ACC112 (cell line): ENCODE data around the gene ZMYM3.

Experiments
- H2AFZ ChIP-seq: fragments of 200-600 bp; sonication (generic); one replicate; pipeline ENCODE4 v1.6.0; 2017; ENCODE audit warnings: antibody characterized with exemption, low read length; ENCODE audit not compliant: unreplicated experiment
- H3K27ac ChIP-seq: fragments of 200-600 bp; sonication (generic); 2 replicates; pipeline ENCODE4 v1.5.1; 2014; ENCODE audit warnings: low read depth, mild to moderate bottlenecking, antibody characterized with exemption, low read length, moderate library complexity
- H3K27me3 ChIP-seq: fragments of 200-600 bp; sonication (generic); 2 replicates; pipeline ENCODE4 v1.6.1; 2014; ENCODE audit warnings: mild to moderate bottlenecking, antibody characterized with exemption, low read length, moderate library complexity, mixed read lengths; ENCODE audit not compliant: insufficient read depth
- H3K36me3 ChIP-seq: fragments of 200-600 bp; sonication (generic); 2 replicates; pipeline ENCODE4 v1.6.1; 2016; ENCODE audit warnings: mild to moderate bottlenecking, antibody characterized with exemption, low read length, moderate library complexity, mixed read lengths; ENCODE audit not compliant: insufficient read depth
- H3K4me1 ChIP-seq: fragments of 200-600 bp; sonication (generic); one replicate; pipeline ENCODE4 v1.6.1; 2016; ENCODE audit warnings: low read length, mixed read lengths; ENCODE audit not compliant: insufficient read depth, unreplicated experiment, control insufficient read depth
- H3K4me3 ChIP-seq: fragments of 200-600 bp; sonication (generic); 2 replicates; pipeline ENCODE4 v1.5.1; 2014; ENCODE audit warnings: mild to moderate bottlenecking, low read depth, low read length
- H3K79me2 ChIP-seq: fragments of 200-600 bp; sonication (generic); one replicate; pipeline ENCODE4 v1.6.0; 2016; ENCODE audit warnings: low read length; ENCODE audit not compliant: control insufficient read depth, unreplicated experiment, insufficient read depth

ZMYM3 gene

DNA sequence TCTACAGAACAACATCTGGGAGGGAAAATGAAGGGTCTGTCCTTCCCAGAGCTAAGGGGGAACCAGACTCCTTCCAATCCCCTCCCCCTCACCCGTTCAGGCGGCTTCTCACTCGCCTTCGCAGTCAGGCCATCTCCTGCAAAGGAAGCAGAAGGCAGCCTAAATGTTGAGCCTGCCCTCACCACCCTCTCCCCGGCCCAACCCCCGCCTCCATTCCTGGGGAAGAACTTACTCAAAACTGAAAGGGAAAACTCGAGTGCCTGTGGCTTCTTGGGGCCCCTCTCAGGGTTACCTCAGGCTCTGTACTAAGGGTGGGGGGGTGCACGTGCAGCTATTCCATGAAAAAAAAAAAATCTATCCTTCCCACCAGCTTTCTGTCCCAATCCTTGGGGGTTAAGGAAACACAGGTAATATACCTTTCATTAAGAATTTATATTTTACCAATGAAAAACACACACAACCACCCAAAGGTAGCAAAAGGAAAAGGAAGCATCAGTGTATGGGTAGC, 2.4 kb downstream of the ZMYM3 start:
- peaks cover 5% of the 10 kb centered on the region for H3K79me2 ChIP-seq
- H3K4me3 ChIP-seq = no peak overlapping the region
- no peaks in the 10 kb centered on the region for H3K27me3 ChIP-seq
- no peaks in the 10 kb centered on the region for H3K36me3 ChIP-seq
- no peak overlapping the region for H2AFZ ChIP-seq
- H3K4me1 ChIP-seq = no peaks in the 10 kb centered on the region
- H3K27ac ChIP-seq = no peak overlapping the region

DNA sequence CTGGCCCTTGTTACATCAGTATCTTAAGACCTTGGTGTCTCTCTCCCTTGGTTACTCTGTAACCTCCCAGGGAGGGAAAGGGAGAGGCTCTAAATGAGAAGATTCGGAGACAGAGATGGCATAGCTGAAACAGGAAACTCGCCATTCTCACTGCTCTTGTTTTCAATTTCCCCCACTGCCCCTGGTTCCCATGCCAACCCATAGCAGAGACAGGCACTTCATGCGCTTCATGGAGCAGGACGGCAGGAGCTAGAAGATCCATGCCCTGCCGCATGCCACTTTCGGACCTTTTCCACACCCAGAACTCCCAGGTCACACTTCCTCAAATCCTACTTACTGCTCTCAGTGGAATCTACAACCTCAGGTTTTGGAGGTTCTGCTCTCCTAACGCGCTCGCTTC, 3.1 kb downstream of the ZMYM3 start:
- Histone ChIP-seq H3K36me3 (no peaks in the 10 kb centered on the region), H3K27ac (no peak overlapping the region), H3K4me3 (no peak overlapping the region), H3K4me1 (no peaks in the 10 kb centered on the region), H3K27me3 (no peaks in the 10 kb centered on the region), H2AFZ (no peak overlapping the region), H3K79me2 (peaks cover 5% of the 10 kb centered on the region)

DNA sequence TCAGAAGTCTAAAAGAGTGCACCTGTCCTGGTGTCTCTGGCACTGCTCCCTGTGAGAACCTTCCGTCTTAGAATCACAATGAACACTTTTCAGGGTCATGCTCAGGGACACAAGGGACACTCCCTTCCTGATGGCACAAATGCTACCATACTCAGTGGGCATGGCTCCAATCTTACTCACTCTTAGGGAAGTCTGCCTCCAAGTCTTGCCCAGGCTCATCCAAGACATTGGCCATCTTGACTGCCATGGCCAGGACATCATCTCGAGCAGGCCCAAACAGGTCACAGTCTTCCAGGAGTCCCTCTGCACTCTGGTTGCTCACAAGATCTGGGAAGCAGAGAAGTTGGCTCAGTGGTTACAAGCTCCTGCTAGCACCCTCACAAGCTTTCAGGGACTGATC, 8.8 kb downstream of the ZMYM3 start:
- no peaks in the 10 kb centered on the region for H3K27me3 ChIP-seq
- no peaks in the 10 kb centered on the region for H3K4me1 ChIP-seq
- H3K27ac ChIP-seq = no peak overlapping the region
- H3K36me3 ChIP-seq = no peaks in the 10 kb centered on the region
- H3K79me2 ChIP-seq = no peaks in the 10 kb centered on the region
- no peak overlapping the region for H3K4me3 ChIP-seq
- H2AFZ ChIP-seq = no peak overlapping the region

DNA sequence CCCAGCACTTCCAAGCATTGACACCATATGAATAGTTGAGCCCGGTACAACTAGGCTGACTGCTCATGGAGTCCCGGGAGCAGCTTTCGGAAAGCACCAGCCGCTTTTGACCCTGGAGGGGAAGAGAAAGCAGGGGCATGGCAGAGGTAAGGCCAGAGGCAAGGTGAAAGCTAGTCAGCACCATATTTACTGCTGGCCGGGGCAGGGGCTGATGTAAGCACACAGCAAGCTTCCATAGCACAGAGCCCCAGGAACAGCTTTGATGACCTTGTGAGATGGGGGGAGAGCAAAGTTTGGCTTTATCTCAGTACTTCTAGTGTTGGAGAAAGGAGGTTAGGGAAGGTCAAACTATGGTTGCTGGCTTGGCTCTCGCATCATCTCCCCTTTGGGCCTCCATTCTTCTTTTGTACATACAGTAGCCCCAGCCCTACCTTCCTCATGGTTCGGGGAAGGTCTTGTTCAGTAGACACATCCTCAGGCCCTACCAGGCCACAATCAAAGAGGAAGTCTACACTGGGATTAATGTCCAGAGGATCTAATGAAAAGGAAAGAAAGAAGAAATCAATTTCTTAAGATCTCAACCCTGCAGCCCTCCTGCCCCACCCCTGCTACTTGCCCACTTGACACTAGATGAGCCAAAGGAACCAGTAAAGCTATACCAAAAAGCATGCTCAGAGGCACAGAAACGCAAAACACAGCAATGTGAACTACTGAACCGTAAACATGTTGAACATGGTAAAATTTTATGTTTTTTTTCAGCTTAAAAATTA, 9.4 kb downstream of the ZMYM3 start:
- H3K4me1 ChIP-seq = no peaks in the 10 kb centered on the region
- no peak overlapping the region for H3K27ac ChIP-seq
- no peaks in the 10 kb centered on the region for H3K79me2 ChIP-seq
- H3K27me3 ChIP-seq = no peaks in the 10 kb centered on the region
- H2AFZ ChIP-seq = no peak overlapping the region
- no peak overlapping the region for H3K4me3 ChIP-seq
- H3K36me3 ChIP-seq = no peaks in the 10 kb centered on the region

DNA sequence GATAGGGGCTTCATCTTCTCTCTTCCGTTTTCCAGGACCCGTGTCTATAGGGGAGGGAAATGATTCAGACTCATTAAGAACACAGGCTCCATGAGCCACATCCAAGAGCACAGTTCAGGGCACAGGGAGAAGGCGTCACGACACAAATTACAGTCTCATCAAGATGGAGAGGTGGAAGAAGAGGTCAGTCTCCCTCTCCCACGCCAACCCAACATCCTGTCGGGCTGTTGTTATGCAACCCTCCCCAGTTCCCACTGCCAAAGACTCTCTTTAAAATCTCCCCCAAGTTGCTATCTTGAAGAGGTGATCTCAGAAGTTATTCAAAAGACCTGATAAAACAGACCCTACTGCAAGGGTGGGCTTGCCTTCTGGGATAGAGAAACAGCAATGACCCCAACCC, 12.6 kb downstream of the ZMYM3 start:
- Histone ChIP-seq H2AFZ (no peak overlapping the region), H3K4me1 (no peaks in the 10 kb centered on the region), H3K27me3 (no peaks in the 10 kb centered on the region), H3K4me3 (no peak overlapping the region), H3K27ac (no peak overlapping the region), H3K36me3 (no peaks in the 10 kb centered on the region), H3K79me2 (no peaks in the 10 kb centered on the region)

DNA sequence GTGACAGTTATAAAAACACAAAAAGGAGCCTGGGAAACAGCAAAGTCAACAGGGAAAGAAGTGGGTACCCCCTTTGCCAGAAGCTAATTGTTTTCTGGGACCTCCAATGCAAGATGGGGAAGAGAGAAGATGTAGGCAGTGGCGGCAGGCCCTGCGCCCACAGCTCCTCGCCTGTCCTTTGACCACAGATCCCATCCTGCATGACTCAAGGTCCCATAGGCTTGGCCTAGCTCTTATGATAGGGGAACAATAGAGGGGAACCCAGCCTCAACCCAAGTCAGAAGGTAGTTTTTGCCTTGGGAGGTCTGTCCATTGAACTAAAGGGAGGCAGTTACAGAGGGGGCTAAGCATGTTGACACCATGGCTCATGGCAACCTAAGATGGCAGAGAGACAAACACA, 14.2 kb downstream of the ZMYM3 start:
- Histone ChIP-seq H3K79me2 (no peaks in the 10 kb centered on the region), H3K4me1 (no peaks in the 10 kb centered on the region), H3K27ac (no peak overlapping the region), H2AFZ (no peak overlapping the region), H3K36me3 (no peaks in the 10 kb centered on the region), H3K4me3 (no peak overlapping the region), H3K27me3 (no peaks in the 10 kb centered on the region)

DNA sequence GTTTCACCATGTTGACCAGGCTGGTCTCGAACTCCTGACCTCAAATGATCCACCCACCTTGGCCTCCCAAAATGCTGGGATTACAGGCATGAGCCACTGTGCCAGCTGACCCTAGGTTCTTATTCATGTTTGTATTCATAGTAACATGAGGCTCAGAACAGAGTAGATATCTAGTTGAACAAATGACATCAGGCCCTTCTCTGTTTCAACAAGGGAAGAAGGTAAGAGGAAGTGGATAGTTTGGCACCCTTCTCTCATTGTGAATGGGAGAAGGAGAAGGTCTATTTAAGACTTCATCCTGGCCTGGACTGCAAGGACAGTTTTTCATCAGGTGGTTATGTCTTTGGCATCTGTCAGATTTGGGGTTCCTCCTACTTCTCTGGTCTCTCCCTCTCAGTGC, 17.1 kb downstream of the ZMYM3 start:
- H3K36me3 ChIP-seq = no peaks in the 10 kb centered on the region
- H3K79me2 ChIP-seq = no peaks in the 10 kb centered on the region
- no peak overlapping the region for H3K27ac ChIP-seq
- no peak overlapping the region for H3K4me3 ChIP-seq
- no peaks in the 10 kb centered on the region for H3K27me3 ChIP-seq
- H3K4me1 ChIP-seq = no peaks in the 10 kb centered on the region
- H2AFZ ChIP-seq = no peak overlapping the region

DNA sequence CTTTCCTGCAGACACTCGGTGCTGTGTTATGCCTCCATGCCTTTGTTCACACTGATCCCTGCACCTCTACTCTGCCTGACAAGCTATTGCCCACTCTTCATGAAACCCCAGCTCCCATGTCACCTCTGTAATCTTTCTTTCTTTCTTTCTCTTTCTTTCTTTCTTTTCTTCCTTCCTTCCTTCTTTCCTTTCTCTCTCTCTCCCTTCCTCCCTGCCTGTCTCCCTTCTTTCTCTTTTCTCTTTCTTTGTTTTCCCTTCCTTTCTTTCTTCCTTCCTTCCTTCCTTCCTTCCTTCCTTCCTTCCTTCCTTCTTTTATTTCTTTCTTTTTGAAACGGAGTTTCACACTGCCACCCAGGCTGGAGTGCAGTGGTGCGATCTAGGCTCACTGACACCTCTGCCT, 18.5 kb downstream of the ZMYM3 start:
- no peaks in the 10 kb centered on the region for H3K79me2 ChIP-seq
- no peak overlapping the region for H3K4me3 ChIP-seq
- no peaks in the 10 kb centered on the region for H3K4me1 ChIP-seq
- no peaks in the 10 kb centered on the region for H3K27me3 ChIP-seq
- no peak overlapping the region for H2AFZ ChIP-seq
- no peaks in the 10 kb centered on the region for H3K36me3 ChIP-seq
- no peak overlapping the region for H3K27ac ChIP-seq

DNA sequence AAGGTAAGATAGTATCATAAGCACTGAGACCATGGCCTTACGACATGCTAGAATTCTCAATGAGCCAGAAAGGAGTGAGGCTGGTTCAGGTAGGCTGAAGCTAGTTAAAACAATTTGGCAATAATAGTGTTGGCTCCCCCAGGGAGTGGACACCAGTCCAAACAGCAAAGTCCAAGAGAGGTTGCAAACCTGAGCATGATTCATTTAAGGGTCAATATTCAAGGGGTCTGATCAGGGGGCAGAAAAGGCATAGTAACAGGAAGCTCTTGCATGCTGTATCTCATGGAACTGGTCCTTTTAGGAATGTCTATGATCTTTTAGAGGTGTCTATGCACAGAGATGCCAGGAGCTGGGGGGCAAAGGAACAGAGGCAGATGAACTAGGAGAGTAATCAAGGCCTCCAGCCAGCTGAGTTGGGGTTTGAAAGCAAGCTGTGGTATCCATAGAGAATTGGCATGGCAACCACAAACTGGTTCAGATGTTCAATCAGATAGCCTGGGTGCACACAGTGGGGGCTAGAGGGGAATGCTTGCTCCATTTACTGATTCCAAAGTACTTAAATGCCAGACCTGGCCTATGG, 25.8 kb downstream of the ZMYM3 start:
- H2AFZ ChIP-seq = no peak overlapping the region
- no peak overlapping the region for H3K4me3 ChIP-seq
- no peaks in the 10 kb centered on the region for H3K36me3 ChIP-seq
- H3K79me2 ChIP-seq = no peaks in the 10 kb centered on the region
- H3K4me1 ChIP-seq = no peaks in the 10 kb centered on the region
- H3K27ac ChIP-seq = no peak overlapping the region
- H3K27me3 ChIP-seq = peaks cover under 1% of the 10 kb centered on the region; the same call in 1 of the 2 replicates

DNA sequence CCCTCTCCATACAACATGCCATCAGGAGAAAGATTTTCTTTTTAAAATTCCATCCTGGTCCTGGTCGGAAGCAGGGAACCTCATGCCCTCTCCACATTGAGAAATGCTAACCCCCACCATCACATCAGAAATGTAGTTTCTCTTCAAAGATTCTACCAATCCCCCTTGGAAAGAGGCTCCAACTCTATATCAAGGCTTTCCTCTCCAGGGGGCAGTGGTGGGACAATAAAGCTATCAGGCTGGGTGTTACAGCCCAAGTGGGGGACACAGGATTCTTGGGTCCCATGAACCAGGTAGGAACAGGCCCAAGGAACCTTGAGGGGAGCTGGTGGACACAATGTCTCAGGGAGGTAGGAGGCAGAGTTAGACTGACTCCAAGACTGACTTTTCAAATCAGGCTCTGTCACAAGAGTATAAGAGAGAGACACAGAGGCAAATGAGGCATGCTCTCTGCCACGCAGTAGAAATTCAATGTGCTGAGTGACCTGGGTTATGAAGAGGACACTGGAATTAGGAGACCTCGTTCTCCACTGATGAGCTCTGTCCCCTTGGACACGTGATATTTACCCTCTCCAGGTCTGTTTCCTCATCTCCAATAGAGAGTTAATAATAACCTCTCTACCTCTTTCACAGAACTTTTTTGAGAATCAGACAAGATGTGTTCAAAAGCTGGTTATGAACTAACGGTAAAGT, 26.4 kb downstream of the ZMYM3 start:
- no peak overlapping the region for H3K4me3 ChIP-seq
- no peaks in the 10 kb centered on the region for H3K79me2 ChIP-seq

More for the DNA sequence above, 26.4 kb downstream of the ZMYM3 start:
- Histone ChIP-seq H3K27ac (no peak overlapping the region), H2AFZ (no peak overlapping the region), H3K27me3 (peaks cover 3% of the 10 kb centered on the region; the same call in 1 of the 2 replicates), H3K36me3 (no peaks in the 10 kb centered on the region), H3K4me1 (no peaks in the 10 kb centered on the region)
